Measurements from ENCODE around the gene TPRG1L. TPM values are rescaled to one million over a fixed set of nuclear protein-coding genes. Genes with fewer than 3 reads are reported as not detected.

The TPRG1L gene
- polyA plus RNA-seq, 12 donors: 26.2 to 34.2 (median 29.8) TPM; not detected in 1

GRCh38 chr1:3590951-3591865 is 33.6 kb upstream of the TPRG1L start:
- no peak for DNase-seq

GRCh38 chr1:3593334-3593733 is 31.5 kb upstream of the TPRG1L start:
- DNase-seq: no peak

- no peak for DNase-seq
Measured at GRCh38 chr1:3593745-3594144, 31.1 kb upstream of the TPRG1L start.

GRCh38 chr1:3594706-3595377 is 30.0 kb upstream of the TPRG1L start:
- no peak for DNase-seq

GRCh38 chr1:3595949-3596348 is 28.9 kb upstream of the TPRG1L start:
- DNase-seq: no peak

GRCh38 chr1:3596663-3597598 is 27.9 kb upstream of the TPRG1L start:
- no peak for DNase-seq

GRCh38 chr1:3597599-3597964 is 27.2 kb upstream of the TPRG1L start:
- DNase-seq: no peak

- peak; percentile 68 for DNase-seq
Measured at GRCh38 chr1:3598051-3598491, 26.7 kb upstream of the TPRG1L start.

- no peak for DNase-seq
Measured at GRCh38 chr1:3598522-3599285, 26.1 kb upstream of the TPRG1L start.

- DNase-seq: no peak
Measured at GRCh38 chr1:3599286-3599811, 25.5 kb upstream of the TPRG1L start.

GRCh38 chr1:3599816-3600215 is 25.0 kb upstream of the TPRG1L start:
- DNase-seq: no peak

- no peak for DNase-seq
Measured at GRCh38 chr1:3600354-3600753, 24.5 kb upstream of the TPRG1L start.

- DNase-seq: no peak
Measured at GRCh38 chr1:3601743-3602142, 23.1 kb upstream of the TPRG1L start.

- no peak for DNase-seq
Measured at GRCh38 chr1:3602375-3602774, 22.4 kb upstream of the TPRG1L start.

- DNase-seq: no peak
Measured at GRCh38 chr1:3603156-3603555, 21.7 kb upstream of the TPRG1L start.

- DNase-seq: no peak
Measured at GRCh38 chr1:3603571-3604467, 21.0 kb upstream of the TPRG1L start.

- no peak for DNase-seq
Measured at GRCh38 chr1:3604468-3604974, 20.3 kb upstream of the TPRG1L start.

GRCh38 chr1:3604997-3605823 is 19.6 kb upstream of the TPRG1L start:
- DNase-seq: no peak
